ENCODE data around the gene DNAJC16. TPM values are rescaled to one million over a fixed set of nuclear protein-coding genes. Genes with fewer than 3 reads are reported as not detected.
A peak's percentile ranks its signal among the peaks of the same experiment; 100 is the strongest.

Gene DNAJC16
- total RNA-seq, 2 donors from 2014 or later, result 23.1 to 31.6 TPM

DNA sequence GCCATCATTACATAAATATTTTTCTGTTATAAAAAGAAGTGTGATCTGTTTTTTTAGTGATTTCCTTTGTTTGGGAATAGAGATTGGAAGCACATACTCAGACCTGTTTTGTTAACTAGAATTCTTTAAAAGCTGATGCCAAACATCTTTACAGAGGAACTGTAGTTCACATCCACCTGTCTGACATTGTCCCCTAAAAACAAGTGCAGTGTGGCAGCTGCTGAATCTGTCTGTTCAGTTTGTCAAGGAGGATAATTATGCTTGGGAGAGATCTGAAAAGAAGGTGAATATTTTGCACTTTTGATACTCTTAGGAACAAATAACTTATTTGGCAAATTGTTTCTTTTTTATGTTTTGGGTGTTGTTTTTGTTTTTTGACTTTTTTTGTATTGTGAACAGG, 44.6 kb downstream of the DNAJC16 start:
- Histone ChIP-seq H3K9me3 (ENCODE audit: control insufficient read depth, low read length) (no peaks in the 10 kb centered on the region), H3K27me3 (ENCODE audit: control insufficient read depth, insufficient read depth, low read length, poor library complexity, severe bottlenecking) (no peaks in the 10 kb centered on the region), H3K4me3 (ENCODE audit: low read length) (no peak overlapping the region), H3K9ac (ENCODE audit: extremely low read depth, low read length, poor library complexity, severe bottlenecking) (no peak overlapping the region), H3K4me1 (ENCODE audit: control insufficient read depth, insufficient read depth, low read length) (no peaks in the 10 kb centered on the region), H3K36me3 (ENCODE audit: control insufficient read depth, insufficient read depth, low read length) (peaks cover 64% of the 10 kb centered on the region), H3K27ac (ENCODE audit: low read depth, low read length) (no peak overlapping the region)
- no peaks in the 10 kb centered on the region for H3K9me3 Mint-ChIP-seq
- no peak overlapping the region for H3K4me3 Mint-ChIP-seq
- H3K27me3 Mint-ChIP-seq (ENCODE audit: insufficient read depth), result no peaks in the 10 kb centered on the region
- H3K4me1 Mint-ChIP-seq, result no peaks in the 10 kb centered on the region
- TF ChIP-seq, protein P1, sequence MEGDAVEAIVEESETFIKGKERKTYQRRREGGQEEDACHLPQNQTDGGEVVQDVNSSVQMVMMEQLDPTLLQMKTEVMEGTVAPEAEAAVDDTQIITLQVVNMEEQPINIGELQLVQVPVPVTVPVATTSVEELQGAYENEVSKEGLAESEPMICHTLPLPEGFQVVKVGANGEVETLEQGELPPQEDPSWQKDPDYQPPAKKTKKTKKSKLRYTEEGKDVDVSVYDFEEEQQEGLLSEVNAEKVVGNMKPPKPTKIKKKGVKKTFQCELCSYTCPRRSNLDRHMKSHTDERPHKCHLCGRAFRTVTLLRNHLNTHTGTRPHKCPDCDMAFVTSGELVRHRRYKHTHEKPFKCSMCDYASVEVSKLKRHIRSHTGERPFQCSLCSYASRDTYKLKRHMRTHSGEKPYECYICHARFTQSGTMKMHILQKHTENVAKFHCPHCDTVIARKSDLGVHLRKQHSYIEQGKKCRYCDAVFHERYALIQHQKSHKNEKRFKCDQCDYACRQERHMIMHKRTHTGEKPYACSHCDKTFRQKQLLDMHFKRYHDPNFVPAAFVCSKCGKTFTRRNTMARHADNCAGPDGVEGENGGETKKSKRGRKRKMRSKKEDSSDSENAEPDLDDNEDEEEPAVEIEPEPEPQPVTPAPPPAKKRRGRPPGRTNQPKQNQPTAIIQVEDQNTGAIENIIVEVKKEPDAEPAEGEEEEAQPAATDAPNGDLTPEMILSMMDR (conservative IDR thresholded peaks at IDR 0.05), result no peak
- no peak for DNase-seq
- no peak overlapping the region for H3K27ac Mint-ChIP-seq
- peaks cover 52% of the 10 kb centered on the region for H3K36me3 Mint-ChIP-seq (ENCODE audit: low read depth)

DNA sequence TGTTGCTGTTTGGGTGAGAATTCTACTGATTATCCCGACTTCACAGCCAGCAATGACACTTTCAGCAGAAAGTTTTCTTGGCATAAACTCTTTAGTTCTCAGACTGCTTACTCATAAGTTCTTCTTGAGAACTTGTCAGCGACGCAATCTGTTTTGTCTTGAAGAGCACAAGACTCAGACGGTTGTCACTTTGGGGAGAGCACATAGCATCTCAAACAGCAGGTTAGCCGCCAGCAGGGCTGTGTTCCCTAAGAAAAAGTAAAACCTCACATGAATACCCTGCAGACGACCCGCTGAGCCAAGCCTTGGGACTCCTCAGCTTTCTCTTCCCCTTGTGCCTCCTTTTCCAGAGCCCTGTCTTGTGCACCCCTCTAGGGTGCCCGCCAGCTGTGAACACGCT, 46.8 kb downstream of the DNAJC16 start:
- H3K4me3 ChIP-seq (ENCODE audit: low read length), result no peak overlapping the region
- peaks cover 42% of the 10 kb centered on the region for H3K36me3 ChIP-seq (ENCODE audit: control insufficient read depth, insufficient read depth, low read length)
- peak overlapping the region; percentile 57 for H3K27ac ChIP-seq (ENCODE audit: low read depth, low read length)
- TF ChIP-seq, protein P1 (conservative IDR thresholded peaks at IDR 0.05), result no peak
- H3K4me1 ChIP-seq (ENCODE audit: control insufficient read depth, insufficient read depth, low read length), result no peaks in the 10 kb centered on the region
- Mint-ChIP-seq H3K27ac (no peak overlapping the region), H3K4me1 (no peaks in the 10 kb centered on the region), H3K4me3 (no peak overlapping the region), H3K36me3 (ENCODE audit: low read depth) (peaks cover 34% of the 10 kb centered on the region), H3K9me3 (no peaks in the 10 kb centered on the region), H3K27me3 (ENCODE audit: insufficient read depth) (no peaks in the 10 kb centered on the region)
- 86% methylated on average over 7 to 9 of the region's 9 CpGs for WGBS, 2 experiments (ENCODE audit: insufficient coverage in 1 of 2, insufficient read length in 1 of 2)
- no peaks in the 10 kb centered on the region for H3K27me3 ChIP-seq (ENCODE audit: control insufficient read depth, insufficient read depth, low read length, poor library complexity, severe bottlenecking)
- H3K9ac ChIP-seq (ENCODE audit: extremely low read depth, low read length, poor library complexity, severe bottlenecking), result no peak overlapping the region
- H3K9me3 ChIP-seq (ENCODE audit: control insufficient read depth, low read length), result no peaks in the 10 kb centered on the region
- no peak for DNase-seq

- Mint-ChIP-seq H3K27me3 (ENCODE audit: insufficient read depth) (no peaks in the 10 kb centered on the region), H3K9me3 (no peaks in the 10 kb centered on the region), H3K27ac (no peak overlapping the region), H3K4me3 (no peak overlapping the region), H3K4me1 (peaks cover 3% of the 10 kb centered on the region), H3K36me3 (ENCODE audit: low read depth) (peaks cover 26% of the 10 kb centered on the region)
- Histone ChIP-seq H3K27me3 (ENCODE audit: control insufficient read depth, insufficient read depth, low read length, poor library complexity, severe bottlenecking) (no peaks in the 10 kb centered on the region), H3K36me3 (ENCODE audit: control insufficient read depth, insufficient read depth, low read length) (peaks cover 29% of the 10 kb centered on the region), H3K4me1 (ENCODE audit: control insufficient read depth, insufficient read depth, low read length) (no peaks in the 10 kb centered on the region), H3K27ac (ENCODE audit: low read depth, low read length) (no peak overlapping the region), H3K9ac (ENCODE audit: extremely low read depth, low read length, poor library complexity, severe bottlenecking) (no peak overlapping the region), H3K4me3 (ENCODE audit: low read length) (no peak overlapping the region), H3K9me3 (ENCODE audit: control insufficient read depth, low read length) (no peaks in the 10 kb centered on the region)
- no peak for DNase-seq
- 94 to 95% methylated on average over 6 of the region's 6 CpGs for WGBS, 2 experiments (ENCODE audit: insufficient coverage in 1 of 2, insufficient read length in 1 of 2)
- TF ChIP-seq, protein P1 (conservative IDR thresholded peaks at IDR 0.05), result no peak
Observed at GRCh38 chr1:15574741-15575140, 48.1 kb downstream of the DNAJC16 start.
